Neural progenitor cell (in vitro differentiated cells): ENCODE measurements around the gene CENPP.

Source experiments
- EZH2 ChIP-seq: fragments of 200-600 bp; sonication (generic); IDR thresholded peaks from 2 replicates; pipeline ENCODE4 v1.6.1; 2017; ENCODE audit warnings: antibody characterized with exemption, mild to moderate bottlenecking, moderate library complexity
- TF ChIP-seq, protein P1 (sequence below): fragments of 200-600 bp; sonication (generic); IDR thresholded peaks from 2 replicates; pipeline ENCODE4 v1.5.1; 2017; ENCODE audit warnings: antibody characterized with exemption, mild to moderate bottlenecking

DNA sequence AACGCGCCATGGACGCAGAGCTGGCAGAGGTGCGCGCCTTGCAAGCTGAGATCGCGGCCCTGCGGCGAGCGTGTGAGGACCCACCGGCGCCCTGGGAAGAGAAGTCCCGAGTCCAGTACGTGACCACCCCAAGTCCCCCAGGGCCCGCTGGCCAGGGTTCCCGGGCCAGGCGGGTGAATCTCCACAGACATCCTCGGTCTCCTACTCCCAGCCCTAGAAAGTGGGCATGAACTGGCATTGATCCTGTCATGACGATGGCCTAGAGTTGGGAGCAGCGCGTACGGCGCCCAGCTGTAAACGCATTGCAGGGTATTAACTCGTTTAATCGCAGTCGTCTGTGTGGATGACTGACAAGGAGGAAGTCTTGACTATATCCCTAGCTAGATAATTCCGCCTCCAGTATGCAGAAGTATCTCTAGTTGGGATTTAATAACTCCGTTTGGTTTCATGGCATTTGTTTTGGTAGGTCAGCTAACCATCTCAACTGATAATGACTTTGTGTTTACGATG is 293 bp downstream of the CENPP start:
- TF ChIP-seq, protein P1, sequence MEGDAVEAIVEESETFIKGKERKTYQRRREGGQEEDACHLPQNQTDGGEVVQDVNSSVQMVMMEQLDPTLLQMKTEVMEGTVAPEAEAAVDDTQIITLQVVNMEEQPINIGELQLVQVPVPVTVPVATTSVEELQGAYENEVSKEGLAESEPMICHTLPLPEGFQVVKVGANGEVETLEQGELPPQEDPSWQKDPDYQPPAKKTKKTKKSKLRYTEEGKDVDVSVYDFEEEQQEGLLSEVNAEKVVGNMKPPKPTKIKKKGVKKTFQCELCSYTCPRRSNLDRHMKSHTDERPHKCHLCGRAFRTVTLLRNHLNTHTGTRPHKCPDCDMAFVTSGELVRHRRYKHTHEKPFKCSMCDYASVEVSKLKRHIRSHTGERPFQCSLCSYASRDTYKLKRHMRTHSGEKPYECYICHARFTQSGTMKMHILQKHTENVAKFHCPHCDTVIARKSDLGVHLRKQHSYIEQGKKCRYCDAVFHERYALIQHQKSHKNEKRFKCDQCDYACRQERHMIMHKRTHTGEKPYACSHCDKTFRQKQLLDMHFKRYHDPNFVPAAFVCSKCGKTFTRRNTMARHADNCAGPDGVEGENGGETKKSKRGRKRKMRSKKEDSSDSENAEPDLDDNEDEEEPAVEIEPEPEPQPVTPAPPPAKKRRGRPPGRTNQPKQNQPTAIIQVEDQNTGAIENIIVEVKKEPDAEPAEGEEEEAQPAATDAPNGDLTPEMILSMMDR: no peak
- TF ChIP-seq EZH2: no peak
